Brain microvascular endothelial cell (primary cell): ENCODE results near the gene NOC4L.

Experiments
- DNase-seq: peaks from one replicate; pipeline ENCODE4 v3.0.0-alpha.2; 2020
- H3K27ac ChIP-seq: fragments of 250-450 bp; sonication (Bioruptor Pico); 2 replicates; pipeline ENCODE4 v1.5.1; 2020; ENCODE audit warnings: mild to moderate bottlenecking, moderate library complexity
- H3K27me3 ChIP-seq: fragments of 250-450 bp; sonication (Bioruptor Pico); replicated peaks from 2 replicates; pipeline ENCODE4 v1.5.1; 2020; ENCODE audit warnings: mild to moderate bottlenecking
- H3K36me3 ChIP-seq: fragments of 250-450 bp; sonication (Bioruptor Pico); replicated peaks from 2 replicates; pipeline ENCODE4 v1.5.1; 2020; ENCODE audit warnings: mild to moderate bottlenecking
- H3K4me3 ChIP-seq: 2 replicates; pipeline ENCODE4 v1.5.1; 2011; ENCODE audit warnings: low read depth, mild to moderate bottlenecking, control low read depth, low read length, moderate library complexity
- CTCF ChIP-seq: IDR thresholded peaks from 2 replicates; pipeline ENCODE4 v1.5.1; 2011; ENCODE audit warnings: low read depth, mild to moderate bottlenecking, moderate library complexity, low read length, control low read depth, inconsistent platforms; ENCODE audit errors: missing control alignments
- in situ Hi-C: cut with HindIII; loops from 2 replicates; pipeline ENCODE4 v1.10.0; 2017; ENCODE audit warnings: low sequenced_read_pairs, low pct_ligation_motif_present

NOC4L gene

DNA sequence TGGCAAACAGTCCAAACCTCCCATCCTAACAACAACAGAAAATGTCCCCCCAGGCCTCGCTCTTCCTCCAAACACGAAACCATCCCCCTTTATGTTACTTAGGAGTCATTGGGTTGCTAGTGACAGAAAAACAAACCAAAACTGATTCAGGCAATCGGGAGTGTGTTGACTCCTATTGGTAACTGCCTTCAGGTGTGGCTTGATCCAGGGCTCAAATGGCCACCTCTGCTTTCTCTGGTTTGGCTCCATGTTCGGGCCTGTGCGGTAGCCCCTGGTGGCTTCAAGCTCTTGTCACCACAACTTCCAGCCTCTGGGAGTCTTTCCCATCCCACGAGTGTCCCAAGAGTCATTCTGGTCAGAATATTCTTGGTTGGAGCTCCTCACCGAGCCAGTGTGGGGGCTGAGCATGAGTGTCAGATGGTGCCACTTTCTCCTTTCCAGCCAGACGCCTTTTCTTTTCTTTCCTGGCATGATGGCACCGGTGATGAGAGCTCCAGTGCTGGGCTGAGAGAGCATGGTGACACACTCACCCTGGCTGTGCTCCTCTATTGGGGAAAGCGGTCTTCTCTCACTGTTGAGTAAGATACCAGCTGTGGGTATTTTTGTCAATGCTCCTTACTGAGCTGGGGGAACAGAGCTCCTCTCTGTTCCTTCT lies 38.6 kb downstream of the NOC4L start:
- Histone ChIP-seq H3K36me3 (no peaks in the 10 kb centered on the region), H3K27me3 (peaks cover 22% of the 10 kb centered on the region), H3K27ac (no peak overlapping the region), H3K4me3 (no peak overlapping the region)
- in situ Hi-C loops = no loop called here
- TF ChIP-seq CTCF = no peak
- no peak for DNase-seq

GRCh38 chr12:132185705-132186104 lies 41.4 kb downstream of the NOC4L start:
- in situ Hi-C loops = no loop called here
- no peak overlapping the region for H3K27ac ChIP-seq
- no peak overlapping the region for H3K4me3 ChIP-seq
- H3K36me3 ChIP-seq = no peaks in the 10 kb centered on the region
- TF ChIP-seq CTCF = no peak
- H3K27me3 ChIP-seq = peaks cover 10% of the 10 kb centered on the region
- DNase-seq = no peak

GRCh38 chr12:132186208-132186856 lies 42.1 kb downstream of the NOC4L start:
- Histone ChIP-seq H3K4me3 (no peak overlapping the region), H3K27ac (no peak overlapping the region), H3K27me3 (peaks cover 10% of the 10 kb centered on the region), H3K36me3 (no peaks in the 10 kb centered on the region)
- DNase-seq = no peak
- in situ Hi-C loops = no loop called here
- TF ChIP-seq CTCF = no peak

DNA sequence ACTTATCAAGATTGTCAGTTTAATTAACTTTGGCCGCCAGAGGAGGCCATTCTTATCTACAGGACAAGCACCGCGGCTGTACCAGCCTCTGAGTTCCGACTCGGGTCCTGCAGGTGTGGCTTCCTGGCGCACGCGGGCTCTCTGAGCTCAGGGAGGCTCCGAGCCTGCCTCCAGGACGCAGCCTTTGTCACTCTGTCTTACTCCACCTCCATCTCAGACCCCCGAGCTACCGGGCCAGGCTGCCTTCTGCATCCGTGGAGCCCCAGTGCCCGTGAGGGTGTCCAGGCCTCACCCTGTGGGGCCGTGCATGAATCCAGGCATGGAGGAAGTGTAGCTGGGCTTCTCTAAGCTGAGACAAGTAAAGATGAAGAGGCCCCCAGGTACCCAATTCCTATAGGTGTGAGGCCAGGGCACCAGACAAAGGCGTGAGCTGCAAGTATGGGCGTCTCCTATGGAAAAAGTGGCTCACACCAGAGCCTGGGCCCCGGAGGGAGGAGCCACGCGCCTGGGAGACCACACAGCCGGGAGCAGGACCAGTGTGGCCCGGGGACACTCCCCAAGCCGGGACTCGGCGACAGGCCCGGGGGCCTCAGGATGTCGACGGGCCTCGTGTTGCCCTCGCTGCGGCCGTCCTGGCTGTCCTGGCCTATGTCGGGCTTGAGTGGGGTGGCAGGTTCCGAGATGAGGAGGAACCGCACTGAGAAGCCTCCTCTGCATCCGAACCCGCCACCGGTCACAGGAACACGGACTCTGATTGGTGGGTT lies 42.8 kb downstream of the NOC4L start:
- Histone ChIP-seq H3K27me3 (peaks cover 10% of the 10 kb centered on the region), H3K27ac (no peak overlapping the region), H3K4me3 (no peak overlapping the region), H3K36me3 (no peaks in the 10 kb centered on the region)
- in situ Hi-C loops = no loop called here
- no peak for DNase-seq
- TF ChIP-seq CTCF = no peak

GRCh38 chr12:132187646-132188450 lies 43.6 kb downstream of the NOC4L start:
- DNase-seq = no peak
- in situ Hi-C loops = no loop called here
- TF ChIP-seq CTCF = no peak
- no peak overlapping the region for H3K27ac ChIP-seq
- no peak overlapping the region for H3K4me3 ChIP-seq
- no peaks in the 10 kb centered on the region for H3K36me3 ChIP-seq
- H3K27me3 ChIP-seq = peaks cover 10% of the 10 kb centered on the region
